DMS79 (cell line): ENCODE results near the gene BANP.
"Not testable (repeated sequence)": the region's sequence is repeated elsewhere in the genome, so short reads cannot be mapped to it uniquely, and the experiment has no call there.

ENCODE experiments used
- DNase-seq: peaks from one replicate; lab custom pipeline; 2025; lab: John Stamatoyannopoulos, UW

BANP gene

DNA sequence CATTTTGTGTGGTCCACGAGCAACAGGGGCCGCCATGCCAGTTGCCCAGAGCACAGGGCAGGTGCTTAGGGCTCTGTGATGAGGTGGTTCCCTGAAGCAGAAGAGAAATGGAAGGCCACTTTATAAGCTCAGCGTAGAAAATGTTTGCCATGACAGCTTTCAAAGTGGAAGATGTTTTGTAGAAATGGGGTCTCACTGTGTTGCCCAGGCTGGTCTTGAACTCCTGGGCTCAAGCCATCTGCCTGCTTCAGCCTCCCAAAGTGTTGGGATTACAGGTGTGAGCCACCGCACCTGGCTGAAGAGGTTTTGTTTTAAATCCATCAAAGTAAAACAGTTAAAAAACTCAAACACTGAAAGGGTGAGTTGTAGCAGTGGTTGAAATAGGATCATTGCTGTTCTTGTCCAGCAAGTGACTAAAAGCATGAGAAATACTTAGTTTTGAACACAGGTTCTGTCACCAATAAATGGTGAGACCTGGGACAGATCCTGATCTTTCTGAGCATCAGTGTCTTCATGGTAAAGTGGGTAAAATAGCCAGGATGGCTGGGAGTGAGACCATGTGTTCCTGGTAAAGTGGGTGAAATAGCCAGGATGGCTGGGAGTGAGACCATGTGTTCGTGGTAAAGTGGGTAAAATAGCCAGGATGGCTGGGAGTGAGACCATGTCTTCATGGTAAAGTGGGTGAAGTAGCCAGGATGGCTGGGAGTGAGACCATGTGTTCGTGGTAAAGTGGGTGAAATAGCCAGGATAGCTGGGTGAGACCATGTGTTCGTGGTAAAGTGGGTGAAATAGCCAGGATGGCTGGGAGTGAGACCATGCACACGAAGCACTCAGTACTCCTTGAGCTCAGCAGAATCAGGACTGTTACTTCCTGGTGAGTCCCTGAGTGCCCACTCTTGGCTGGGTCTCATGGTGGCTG is 46.0 kb downstream of the BANP start:
- DNase-seq, result no peak

DNA sequence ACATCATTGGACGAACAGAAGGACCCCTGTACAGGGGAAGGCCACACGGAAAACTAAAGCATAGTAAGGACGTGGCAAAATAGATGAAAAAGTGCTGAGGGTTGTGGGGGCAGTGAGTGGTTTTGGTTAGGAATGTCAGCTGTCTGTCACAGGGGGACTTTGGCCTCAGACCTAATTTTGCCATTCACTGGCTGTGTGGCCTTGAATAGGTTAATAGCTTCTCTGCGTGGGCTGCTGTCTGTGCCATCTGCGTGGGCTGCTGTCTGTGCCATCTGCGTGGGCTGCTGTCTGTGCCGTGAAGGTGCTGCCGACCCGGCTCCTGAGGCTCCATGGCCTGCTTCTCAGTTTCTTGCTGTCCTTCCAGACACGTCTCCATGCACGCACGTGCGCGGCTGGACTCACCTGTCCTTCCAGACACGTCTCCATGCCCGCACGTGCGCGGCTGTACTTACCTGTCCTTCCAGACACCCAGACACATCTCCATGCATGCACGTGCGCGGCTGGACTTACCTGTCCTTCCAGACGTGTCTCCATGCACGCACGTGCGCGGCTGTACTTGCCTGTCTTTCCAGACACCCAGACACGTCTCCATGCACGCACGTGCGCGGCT is 47.1 kb downstream of the BANP start:
- not testable (repeated sequence) for DNase-seq

DNA sequence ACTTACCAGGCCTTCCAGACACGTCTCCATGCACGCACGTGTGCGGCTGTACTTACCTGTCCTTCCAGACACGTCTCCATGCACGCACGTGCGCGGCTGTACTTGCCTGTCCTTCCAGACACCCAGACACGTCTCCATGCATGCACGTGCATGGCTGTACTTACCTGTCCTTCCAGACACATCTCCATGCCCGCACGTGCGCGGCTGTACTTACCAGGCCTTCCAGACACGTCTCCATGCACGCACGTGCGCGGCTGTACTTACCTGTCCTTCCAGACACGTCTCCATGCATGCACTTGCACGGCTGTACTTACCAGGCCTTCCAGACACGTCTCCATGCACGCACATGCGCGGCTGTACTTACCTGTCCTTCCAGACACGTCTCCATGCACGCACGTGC is 47.8 kb downstream of the BANP start:
- not testable (repeated sequence) for DNase-seq

DNA sequence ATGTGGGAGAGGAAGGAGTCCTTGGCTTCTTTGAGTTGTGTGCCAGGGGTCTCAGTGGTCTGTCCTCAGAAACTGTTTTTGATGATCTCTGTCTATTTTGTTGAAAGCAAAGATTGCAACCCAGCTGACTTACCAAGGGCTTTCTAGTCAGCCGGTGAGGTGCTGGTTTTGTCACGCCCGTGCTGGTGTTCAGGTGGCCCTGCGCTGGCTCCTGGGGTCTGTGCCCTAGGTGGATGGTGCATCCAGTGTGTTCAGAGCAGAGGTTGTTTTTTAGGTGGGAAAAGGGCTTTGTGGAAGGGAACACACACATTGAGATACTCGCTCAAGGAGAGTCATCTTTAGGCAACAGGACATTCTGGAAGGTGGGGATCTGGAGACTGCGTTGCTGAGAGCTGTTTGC is 51.0 kb downstream of the BANP start:
- no peak for DNase-seq

DNA sequence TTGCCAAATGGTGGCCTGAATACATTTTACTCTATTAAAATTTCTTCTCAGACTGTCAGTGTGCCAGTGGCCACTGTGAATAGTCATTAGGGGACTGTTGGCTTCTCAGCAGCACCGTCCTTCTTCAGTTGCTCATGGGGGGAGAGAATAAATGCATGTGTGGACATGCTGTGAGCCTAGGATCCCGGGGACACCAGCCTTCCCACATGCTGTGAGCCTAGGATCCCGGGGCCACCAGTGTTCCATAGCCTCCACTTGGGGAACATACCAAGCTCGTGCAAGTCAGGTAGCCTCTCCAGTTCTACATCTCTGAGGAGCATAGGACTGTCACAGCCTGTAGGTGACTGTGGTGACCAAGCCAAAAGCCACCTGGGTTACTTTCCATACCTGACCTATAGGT is 51.5 kb downstream of the BANP start:
- DNase-seq, result no peak

DNA sequence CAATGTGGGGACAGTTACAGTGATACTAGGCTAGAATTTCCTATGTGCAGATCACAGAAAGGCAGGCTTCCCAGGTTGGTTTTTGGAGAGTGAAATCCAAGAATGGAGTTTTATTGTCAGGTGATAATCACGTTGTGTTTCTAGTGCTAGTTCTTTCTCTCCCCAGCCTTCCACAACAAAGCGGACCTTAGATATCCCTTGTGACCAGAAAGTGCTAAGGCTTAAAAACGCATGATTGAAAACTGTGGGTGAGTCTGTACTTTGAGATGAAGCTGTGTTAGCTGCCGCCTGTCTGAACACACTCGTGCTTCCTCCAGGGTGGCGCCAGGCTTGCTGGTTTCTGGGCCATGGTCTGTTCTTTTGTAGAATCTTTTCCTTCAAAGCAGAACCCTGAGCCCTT is 52.1 kb downstream of the BANP start:
- no peak for DNase-seq

DNA sequence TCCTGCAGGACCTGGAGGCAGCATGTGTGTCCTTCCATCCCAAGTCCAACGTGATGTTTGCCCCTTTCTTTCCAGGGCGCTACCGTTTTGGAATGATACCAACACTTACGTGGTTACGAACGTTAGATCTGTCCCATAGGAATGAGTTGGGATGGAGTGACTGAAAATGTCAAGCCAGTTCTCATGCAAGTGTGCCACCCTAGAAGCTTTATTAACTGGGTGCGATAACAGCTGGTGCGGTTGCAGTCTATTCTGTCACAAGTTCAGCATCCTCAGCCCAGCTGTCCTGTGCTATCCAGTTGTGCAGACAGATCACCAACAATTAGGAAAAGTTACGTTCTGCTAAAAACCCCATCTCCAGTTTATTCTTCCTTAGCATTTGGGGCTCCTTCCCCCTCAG is 52.5 kb downstream of the BANP start:
- no peak for DNase-seq

DNA sequence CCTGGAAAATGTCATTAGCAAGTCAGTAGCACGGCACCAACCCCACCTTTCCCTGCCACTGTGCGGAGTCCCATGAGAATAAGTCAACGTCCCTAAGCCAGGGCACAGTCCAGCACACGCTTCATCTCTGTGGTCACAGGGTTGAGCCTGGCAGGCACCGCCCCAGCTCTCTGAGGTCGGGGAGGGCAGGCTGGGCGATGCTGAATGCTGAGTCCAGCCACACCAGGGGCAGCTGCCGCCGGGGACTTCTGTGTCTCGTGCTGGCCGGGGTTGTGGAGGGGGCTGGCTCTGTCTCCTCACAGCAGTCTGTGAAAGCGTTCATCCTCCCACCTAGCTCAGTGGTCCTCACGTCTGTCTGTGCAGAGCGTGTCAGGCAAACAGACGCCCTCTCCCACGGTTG is 53.2 kb downstream of the BANP start:
- no peak for DNase-seq

DNA sequence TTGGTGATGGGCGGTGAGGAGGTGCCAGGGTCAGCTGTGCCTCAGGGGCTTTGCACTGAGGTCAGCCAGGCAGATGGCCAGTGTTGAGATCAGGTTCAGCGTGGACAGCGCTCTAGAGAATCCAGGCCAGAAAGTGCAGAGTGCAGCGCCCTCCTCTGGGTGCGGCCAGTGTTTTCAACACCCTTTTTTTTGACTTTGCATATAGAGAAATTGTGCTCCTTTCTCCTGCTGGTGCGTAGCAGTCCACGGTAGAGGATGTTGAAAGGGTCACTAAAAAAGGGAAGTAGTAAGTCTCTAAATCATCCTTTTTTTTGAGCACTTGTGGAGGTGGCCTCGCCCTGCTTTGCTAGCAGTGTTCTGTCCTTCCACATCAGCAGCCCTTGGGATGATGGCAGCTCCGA is 53.9 kb downstream of the BANP start:
- DNase-seq, result no peak

DNA sequence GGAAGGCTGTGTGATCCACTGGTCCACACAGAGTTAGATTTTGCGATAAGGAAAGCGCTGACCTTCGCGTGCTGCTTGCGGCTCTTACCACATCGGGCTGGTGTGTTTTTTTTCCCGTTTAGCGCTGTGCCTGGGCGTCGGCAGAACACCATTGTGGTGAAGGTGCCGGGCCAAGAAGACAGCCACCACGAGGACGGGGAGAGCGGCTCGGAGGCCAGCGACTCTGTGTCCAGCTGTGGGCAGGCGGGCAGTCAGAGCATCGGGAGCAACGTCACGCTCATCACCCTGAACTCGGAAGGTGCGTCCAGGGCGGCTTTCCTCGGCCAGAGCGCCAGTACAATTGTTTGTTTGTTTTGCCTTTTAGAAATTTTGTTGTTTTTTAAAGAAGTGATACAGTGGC is 54.7 kb downstream of the BANP start:
- DNase-seq, result no peak

DNA sequence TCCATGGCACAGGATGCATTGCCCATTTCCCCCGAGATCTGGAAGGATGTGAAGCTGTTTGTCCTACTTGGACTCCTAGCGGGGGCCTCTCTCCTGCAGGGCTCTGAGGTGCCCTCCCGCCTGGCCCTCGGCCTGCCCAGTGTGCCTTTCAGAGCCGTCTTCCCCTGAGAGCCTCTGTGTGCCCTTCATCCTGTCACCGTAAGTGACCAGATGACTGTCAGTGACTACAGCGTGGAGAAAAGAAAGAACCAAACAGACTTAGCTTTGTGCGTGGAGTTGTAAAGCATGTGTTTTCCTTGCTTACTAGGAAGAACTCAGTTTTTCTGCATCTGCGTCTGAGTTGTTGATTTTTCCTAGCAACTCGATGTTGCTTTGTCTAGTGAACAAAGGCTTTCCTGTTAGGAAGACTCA is 56.1 kb downstream of the BANP start:
- DNase-seq, result no peak

DNA sequence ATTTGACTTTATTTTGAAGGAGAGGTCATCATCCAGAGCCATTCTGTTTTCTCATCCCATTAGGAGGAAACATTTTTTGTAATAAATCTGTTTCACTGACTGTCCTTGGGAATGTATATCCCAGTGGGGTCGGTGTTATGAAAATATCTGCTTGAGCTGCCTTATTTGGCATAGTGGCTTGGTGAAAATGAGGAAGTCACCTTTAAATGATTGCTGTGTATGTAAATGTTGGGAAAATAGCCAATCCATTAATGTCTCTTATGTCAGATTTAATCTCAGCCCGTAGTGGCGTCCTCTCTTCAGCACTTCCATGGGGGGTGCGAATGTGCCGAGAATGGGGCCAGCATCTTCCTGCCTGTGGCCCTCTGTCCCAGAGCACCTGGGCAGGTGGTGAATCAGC is 57.6 kb downstream of the BANP start:
- no peak for DNase-seq

DNA sequence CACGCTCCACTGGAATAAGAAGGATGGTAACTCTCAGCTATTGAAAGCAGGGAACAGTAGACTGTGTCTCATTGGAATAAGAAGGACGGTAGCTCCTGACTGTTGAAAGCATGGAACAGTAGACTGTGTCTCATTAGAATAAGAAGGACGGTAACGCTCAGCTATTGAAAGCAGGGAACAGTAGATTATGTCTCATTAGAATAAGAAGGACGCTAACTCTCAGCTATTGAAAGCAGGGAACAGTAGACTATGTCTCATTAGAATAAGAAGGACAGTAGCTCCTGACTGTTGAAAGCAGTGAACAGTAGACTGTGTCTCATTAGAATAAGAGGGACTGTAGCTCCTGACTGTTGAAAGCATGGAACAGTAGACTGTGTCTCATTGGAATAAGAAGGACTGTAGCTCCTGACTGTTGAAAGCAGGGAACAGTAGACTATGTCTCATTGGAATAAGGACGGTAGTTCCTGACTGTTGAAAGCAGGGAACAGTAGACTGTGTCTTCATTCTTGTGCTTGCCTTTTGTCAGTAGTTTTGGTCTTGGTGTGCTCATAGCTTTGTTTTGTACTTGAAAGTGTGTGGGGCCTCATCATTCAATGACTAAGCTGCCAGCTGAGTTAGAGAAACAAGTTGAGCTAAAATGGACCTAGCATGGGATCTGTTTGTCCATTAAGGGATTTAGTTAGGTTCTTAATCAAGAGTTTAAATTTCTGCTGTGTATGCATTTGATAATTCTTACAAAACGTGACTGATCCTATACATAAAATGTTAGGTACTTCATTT is 58.5 kb downstream of the BANP start:
- no peak for DNase-seq

DNA sequence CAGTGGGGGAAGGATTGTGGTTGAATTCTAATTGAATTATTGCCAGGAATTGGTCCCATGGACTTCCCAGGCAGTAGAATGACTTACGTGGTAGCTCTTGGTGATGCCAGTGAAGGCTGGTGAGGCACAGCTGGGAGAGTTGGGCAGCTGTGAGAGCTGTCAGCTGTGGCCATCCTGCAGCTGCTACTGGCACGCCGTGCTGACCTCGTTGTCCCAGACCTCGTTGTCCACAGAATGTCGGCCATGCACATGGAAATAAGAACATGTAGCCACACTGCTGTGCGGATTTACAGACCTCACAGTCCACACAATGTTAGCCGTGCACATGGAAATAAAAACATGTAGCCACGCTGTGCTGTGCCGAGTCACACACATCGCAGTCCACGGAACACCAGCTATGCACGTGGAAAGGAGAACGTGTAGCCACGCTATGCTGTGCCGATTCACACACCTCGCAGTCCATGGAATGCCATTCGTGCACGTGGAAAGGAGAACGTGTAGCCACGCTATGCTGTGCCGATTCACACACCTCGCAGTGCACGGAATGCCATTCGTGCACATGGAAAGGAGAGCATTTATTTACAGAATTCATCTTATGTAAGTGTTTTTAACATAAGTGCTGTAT is 59.2 kb downstream of the BANP start:
- DNase-seq, result no peak

DNA sequence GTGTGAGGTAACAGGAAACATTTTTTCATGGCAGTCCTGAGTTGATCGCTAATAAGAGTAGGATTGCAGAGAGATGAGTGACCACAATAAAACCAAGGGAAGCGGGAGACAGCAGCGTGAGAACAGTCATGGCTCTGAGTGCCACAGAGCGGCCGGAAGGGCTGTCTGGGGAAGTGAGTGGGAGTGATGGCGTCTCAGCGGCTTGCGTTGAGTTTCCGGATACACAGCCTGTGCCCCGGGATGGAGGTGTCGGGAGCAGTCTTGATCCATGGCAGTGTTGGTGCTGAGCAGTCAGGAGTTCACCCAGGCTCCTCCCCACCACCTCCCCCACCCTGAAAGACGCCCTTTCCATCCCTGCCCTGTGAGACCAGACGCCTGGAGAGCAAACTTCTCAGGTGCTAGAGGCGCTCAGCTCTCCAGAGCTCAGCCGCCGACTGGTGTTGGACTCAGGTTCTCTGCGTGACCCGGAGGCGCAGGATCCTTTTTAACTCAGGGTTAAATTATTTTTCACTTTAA is 59.8 kb downstream of the BANP start:
- DNase-seq, result no peak

DNA sequence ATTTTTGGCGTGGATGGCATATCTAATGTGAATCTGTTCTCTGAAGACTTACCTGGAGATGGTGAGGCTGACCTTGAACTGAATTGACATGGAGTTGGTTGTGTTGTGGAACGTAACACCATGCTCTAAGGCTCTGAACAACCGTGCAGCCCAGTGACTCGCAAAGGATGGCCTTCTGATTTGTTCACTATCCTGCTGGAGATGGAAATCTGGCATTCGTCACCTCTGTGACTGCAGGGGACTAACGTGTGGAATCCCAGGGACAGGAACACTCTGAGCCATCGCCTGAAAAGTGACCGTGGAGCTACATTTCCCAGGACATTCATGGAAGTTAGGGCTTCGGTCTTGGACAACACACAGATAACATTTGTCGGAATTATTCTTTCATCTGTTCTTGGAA is 61.1 kb downstream of the BANP start:
- DNase-seq, result no peak

DNA sequence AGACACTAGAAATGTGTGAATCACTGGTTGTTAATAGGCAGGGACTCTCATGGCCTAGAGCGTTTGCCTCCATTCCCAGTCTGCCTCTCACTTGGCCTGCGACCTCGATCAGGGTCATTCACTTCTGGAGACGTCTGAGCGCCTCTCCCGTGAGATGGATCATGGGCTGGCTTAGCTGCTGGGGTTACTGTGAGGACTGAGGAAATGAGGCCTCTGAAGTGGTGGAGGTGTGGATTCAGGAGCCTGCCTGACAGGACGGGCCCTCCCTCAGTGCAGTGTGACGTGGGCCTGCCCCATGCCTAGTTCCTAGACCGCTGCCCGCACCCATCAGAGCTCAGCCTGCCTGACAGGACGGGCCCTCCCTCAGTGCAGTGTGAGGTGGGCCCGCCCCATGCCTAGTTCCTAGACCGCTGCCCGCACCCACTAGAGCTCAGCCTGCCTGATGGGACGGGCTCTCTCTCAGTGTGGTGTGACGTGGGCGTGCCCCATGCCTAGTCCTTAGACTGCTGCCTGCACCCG is 61.9 kb downstream of the BANP start:
- DNase-seq, result no peak

DNA sequence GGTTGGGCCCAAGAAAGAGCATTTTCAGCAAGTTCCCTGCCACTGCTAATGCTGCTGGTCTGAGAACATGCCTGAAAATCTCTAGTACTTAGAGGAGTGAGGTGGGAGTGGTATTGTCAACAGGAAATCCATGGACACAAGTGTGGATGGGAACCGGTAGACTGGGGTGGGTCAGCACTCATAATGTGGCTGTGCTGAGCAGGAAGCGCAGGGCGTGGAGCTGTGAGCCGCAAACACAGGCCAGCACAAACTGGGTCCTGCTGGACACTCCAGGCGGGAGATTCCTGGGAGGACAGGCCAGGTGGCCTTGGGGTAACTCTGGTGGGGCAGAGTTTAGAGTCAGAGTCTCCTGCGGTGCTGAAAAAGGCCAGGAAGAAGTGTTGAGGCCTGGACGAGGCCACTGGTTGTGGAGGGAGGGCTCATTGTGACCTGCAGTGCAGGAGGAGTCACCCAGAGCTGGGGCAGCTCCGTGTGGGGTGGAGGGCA is 62.6 kb downstream of the BANP start:
- no peak for DNase-seq

DNA sequence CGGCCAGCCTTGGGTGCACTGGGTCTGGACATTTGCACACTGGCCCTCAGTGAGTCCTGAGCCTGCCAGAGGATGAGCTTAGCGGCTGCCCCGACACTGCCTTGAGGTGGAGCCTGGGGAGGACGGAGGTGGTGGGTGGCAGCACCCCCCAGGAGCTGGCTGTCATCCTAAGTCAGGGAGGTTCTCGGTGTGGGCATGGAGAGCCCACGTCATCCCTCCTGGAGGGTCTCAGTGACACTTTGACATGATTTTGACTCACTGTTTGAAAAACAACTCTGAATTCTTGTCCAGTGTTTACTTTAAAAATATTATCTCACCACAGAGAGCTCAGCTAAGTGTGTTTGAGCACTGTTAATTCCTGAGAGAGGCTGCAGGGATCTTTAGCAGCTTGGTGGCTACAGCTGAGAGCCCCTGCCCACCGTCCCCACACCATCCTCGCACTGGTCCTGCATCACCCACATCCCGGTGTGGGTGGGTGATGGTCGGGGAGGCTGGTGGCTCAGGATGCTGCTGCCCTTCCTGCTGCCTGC is 63.1 kb downstream of the BANP start:
- no peak for DNase-seq

DNA sequence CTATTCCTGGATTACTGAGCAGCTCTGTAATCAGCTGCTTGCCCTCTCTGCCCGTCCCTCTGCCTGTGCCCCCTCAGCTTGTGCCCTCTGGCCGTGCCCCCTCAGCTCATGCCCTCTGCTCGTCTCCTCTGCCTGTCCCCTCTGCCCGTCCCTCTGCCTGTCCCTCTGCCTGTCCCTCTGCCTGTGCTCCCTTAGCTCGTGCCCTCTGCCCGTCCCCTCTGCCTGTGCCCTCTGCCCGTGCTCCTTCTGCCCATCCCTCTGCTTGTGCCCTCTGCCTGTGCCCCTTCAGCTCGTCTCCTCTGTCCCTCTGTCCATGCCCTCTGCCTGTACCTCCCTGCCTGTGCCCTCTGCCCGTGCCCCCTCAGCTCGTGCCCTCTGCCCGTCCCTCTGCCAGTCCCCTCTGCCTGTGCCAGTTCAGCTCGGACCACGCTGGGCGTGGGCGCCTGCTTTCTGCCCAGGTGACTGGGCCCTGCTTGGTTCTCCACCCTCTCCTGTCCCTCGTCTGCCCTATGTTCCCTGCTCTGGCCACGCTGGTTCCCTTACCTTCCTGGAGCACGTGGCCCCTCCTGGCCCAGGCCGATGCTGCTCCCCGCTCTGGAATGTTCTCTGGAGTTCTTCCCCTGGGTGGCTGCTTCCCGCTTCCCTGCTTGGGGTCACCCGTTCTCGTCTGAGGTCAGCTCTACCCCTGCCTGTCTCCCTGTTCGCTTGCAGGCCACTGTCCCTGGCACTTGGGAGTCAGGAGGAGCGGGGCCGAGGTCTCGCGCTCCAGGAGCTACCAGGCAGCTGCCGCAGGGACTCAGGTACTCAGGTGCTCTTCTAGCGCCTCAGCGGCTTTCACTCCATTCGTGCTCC is 63.9 kb downstream of the BANP start:
- no peak for DNase-seq

DNA sequence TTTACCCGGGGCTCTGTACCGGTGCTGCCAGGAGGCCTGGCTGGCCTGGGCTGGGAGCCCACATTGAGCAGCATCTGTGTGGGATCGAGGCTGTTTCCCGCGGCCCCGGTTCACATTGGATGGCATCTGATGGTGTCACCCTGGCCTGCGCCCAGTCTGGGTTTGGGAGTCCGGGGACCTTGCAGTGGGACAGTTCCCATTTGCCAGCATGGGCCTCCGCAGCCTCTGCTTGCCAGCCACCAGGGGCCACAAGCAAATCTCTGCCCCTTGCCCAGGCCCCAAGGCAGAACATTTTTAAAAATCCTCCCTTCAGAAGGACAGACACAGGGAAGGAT is 64.5 kb downstream of the BANP start:
- DNase-seq, result no peak
